Osteocyte (in vitro differentiated cells): ENCODE measurements around the gene LPCAT2. TPM values are rescaled to one million over a fixed set of nuclear protein-coding genes. Genes with fewer than 3 reads are reported as not detected.

Source experiments
- DNase-seq: peaks from one replicate; pipeline ENCODE4 v3.0.0; 2021; ENCODE audit warnings: mixed read lengths; ENCODE audit not compliant: unreplicated experiment; ENCODE audit errors: extremely low spot score
- H3K27ac Mint-ChIP-seq: one replicate; pipeline ENCODE4 v1.8.0; 2021; ENCODE audit warnings: mild to moderate bottlenecking, mixed read lengths; ENCODE audit not compliant: unreplicated experiment
- H3K27me3 Mint-ChIP-seq: one replicate; pipeline ENCODE4 v1.8.0; 2021; ENCODE audit warnings: mixed read lengths; ENCODE audit not compliant: unreplicated experiment
- H3K36me3 Mint-ChIP-seq: one replicate; pipeline ENCODE4 v1.8.0; 2021; ENCODE audit warnings: mixed read lengths; ENCODE audit not compliant: unreplicated experiment
- H3K4me1 Mint-ChIP-seq: one replicate; pipeline ENCODE4 v1.8.0; 2021; ENCODE audit warnings: mixed read lengths; ENCODE audit not compliant: unreplicated experiment
- H3K4me3 Mint-ChIP-seq: one replicate; pipeline ENCODE4 v1.8.0; 2021; ENCODE audit warnings: mild to moderate bottlenecking, moderate library complexity, mixed read lengths; ENCODE audit not compliant: unreplicated experiment
- H3K9me3 Mint-ChIP-seq: one replicate; pipeline ENCODE4 v1.8.0; 2021; ENCODE audit warnings: mixed read lengths; ENCODE audit not compliant: unreplicated experiment
- CTCF ChIP-seq: fragments of 200-600 bp; sonication (generic); IDR thresholded peaks from 2 replicates; pipeline ENCODE4 v1.5.0; 2021; ENCODE audit warnings: antibody characterized with exemption, mild to moderate bottlenecking, moderate library complexity
- total RNA-seq: library from RNA; stranded (reverse); gene quantifications from 2 replicates; pipeline ENCODE4 v1.2.1, GENCODE V29; 2021

LPCAT2 gene
- total RNA-seq, 1 donor from 2014 or later = 9.6 TPM

DNA sequence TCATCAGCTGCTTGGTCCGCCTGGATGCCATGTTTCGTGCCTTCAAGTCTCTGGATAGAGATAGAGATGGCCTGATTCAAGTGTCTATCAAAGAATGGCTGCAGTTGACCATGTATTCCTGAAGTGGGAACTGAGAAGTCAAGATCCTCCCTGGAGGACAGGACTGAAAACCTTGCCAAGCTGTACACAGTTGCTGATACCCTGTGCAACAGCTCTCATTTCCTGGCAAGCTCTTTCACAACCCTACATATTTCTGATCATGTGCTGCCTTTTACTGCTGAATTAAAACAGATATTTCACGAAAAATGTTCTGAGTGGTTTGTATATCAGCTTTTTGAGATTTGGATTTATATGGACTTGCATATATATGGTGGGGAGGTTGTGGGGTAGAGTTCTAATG, 58.5 kb downstream of the LPCAT2 start:
- TF ChIP-seq CTCF = no peak
- H3K4me3 Mint-ChIP-seq = no peak overlapping the region
- no peaks in the 10 kb centered on the region for H3K27me3 Mint-ChIP-seq
- peaks cover 39% of the 10 kb centered on the region for H3K4me1 Mint-ChIP-seq
- no peak for DNase-seq
- H3K9me3 Mint-ChIP-seq = no peaks in the 10 kb centered on the region
- peak overlapping the region; percentile 53 for H3K27ac Mint-ChIP-seq
- peaks cover 3% of the 10 kb centered on the region for H3K36me3 Mint-ChIP-seq

- Mint-ChIP-seq H3K4me3 (no peak overlapping the region), H3K36me3 (peaks cover 3% of the 10 kb centered on the region), H3K4me1 (peaks cover 43% of the 10 kb centered on the region), H3K9me3 (no peaks in the 10 kb centered on the region), H3K27ac (peak overlapping the region; percentile 8), H3K27me3 (no peaks in the 10 kb centered on the region)
- no peak for DNase-seq
- TF ChIP-seq CTCF = no peak
Observed at GRCh38 chr16:55568207-55568606, 59.3 kb downstream of the LPCAT2 start.

DNA sequence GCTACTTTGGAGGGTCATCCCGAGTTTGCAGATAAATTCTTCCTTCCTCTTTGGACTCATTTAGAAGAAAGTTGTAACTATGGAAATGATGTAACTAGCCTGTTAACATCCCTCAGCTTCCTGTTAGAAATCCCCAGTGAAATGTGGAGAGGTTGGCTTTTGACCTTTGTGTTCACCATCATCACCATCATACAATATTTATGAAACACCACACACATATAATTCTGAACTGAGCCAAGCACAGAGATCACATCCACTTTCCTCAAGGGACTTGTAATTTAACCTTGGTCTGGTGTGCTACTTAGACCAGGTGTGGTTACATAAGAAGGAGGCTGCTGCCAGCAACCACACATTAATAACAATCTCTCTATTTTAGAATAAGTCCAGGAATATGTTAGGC, 60.2 kb downstream of the LPCAT2 start:
- H3K4me1 Mint-ChIP-seq = peaks cover 37% of the 10 kb centered on the region
- peaks cover 3% of the 10 kb centered on the region for H3K36me3 Mint-ChIP-seq
- H3K9me3 Mint-ChIP-seq = no peaks in the 10 kb centered on the region
- H3K27me3 Mint-ChIP-seq = no peaks in the 10 kb centered on the region
- H3K27ac Mint-ChIP-seq = peak overlapping the region; percentile 39
- DNase-seq = no peak
- H3K4me3 Mint-ChIP-seq = no peak overlapping the region
- TF ChIP-seq CTCF = no peak

DNA sequence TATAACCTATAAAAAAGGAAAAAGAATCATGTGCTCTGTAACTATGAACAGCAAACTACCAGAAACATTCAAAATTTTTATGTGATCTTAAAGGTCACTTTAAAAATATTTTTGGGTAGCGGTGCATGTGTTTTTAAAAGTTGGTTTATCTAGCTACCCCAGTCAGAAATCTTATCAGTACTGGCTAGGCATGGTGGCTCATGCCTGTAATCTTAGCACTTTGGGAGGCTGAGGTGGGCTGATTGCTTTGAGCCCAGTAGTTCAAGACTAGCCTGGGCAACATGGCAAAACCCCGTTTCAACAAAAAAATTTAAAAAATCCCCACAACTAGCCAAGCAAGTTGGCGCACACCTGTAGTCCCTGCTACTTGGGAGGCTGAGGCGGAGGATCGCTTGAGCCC, 61.3 kb downstream of the LPCAT2 start:
- no peak overlapping the region for H3K27ac Mint-ChIP-seq
- no peaks in the 10 kb centered on the region for H3K9me3 Mint-ChIP-seq
- H3K4me1 Mint-ChIP-seq = peaks cover 34% of the 10 kb centered on the region
- no peak for TF ChIP-seq CTCF
- DNase-seq = no peak
- H3K36me3 Mint-ChIP-seq = peaks cover 3% of the 10 kb centered on the region
- H3K27me3 Mint-ChIP-seq = no peaks in the 10 kb centered on the region
- no peak overlapping the region for H3K4me3 Mint-ChIP-seq

DNA sequence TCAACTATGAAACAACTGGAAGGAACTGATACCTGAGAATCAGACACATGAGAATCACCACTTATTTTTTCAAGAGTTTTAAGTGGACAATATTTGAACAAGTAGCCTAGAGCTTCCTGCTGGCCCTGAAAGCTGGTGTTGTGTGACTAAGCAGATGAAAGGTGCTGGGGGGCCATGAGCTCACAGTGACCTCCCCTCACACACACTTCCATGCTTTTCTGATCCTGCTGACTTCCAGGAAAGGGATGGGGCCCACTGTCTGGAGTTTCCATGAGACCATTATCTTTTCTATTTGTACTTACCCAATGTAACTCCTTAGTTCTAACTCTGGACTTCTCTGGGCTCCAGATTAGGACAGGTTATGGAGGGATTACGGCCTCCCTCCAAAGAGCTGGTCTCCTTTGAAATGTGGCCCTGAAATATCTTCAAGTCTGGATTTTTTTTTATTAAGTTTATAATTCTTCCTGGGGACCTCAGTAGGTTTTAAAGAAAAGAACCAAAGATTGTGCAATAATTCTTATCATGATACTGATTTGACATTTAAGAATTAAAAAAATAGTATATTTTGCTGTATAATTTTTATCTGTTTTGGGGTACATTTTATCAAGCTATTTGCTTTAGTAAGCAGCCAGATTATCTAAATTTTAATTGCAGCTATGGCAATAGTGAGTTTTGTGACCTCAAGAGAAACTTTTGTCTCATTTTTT, 62.5 kb downstream of the LPCAT2 start:
- TF ChIP-seq CTCF = no peak
- H3K4me1 Mint-ChIP-seq = peaks cover 34% of the 10 kb centered on the region
- no peak overlapping the region for H3K4me3 Mint-ChIP-seq
- no peak overlapping the region for H3K27ac Mint-ChIP-seq
- DNase-seq = no peak
- peaks cover 3% of the 10 kb centered on the region for H3K36me3 Mint-ChIP-seq
- H3K27me3 Mint-ChIP-seq = no peaks in the 10 kb centered on the region
- no peaks in the 10 kb centered on the region for H3K9me3 Mint-ChIP-seq
